ENCODE data around the gene NTRK3. TPM values are rescaled to one million over a fixed set of nuclear protein-coding genes. Genes with fewer than 3 reads are reported as not detected.

The NTRK3 gene
- polyA plus RNA-seq, 1 experiment = 0.21 TPM

GRCh38 chr15:88057836-88058235, 198.7 kb downstream of the NTRK3 start:
- Histone ChIP-seq H3K27me3 (ENCODE audit: control insufficient read depth, insufficient read depth, low read length) (no peaks in the 10 kb centered on the region), H3K4me3 (ENCODE audit: low read depth, low read length) (no peak overlapping the region), H3K9me3 (ENCODE audit: control insufficient read depth, insufficient read depth, low read length) (peaks cover 12% of the 10 kb centered on the region), H3K27ac (ENCODE audit: low read depth, low read length) (no peak overlapping the region)
- DNase-seq (ENCODE audit: low read depth, low spot score) = no peak
- CTCF ChIA-PET = no interaction called here
- POLR2A ChIA-PET = no interaction called here
- TF ChIP-seq CTCF (IDR thresholded peaks at IDR 0.05; ENCODE audit: low read depth, low read length) = no peak

GRCh38 chr15:88049506-88049905, 207.0 kb downstream of the NTRK3 start:
- H3K27me3 ChIP-seq (ENCODE audit: control insufficient read depth, insufficient read depth, low read length) = no peaks in the 10 kb centered on the region
- TF ChIP-seq CTCF (IDR thresholded peaks at IDR 0.05; ENCODE audit: low read depth, low read length) = no peak
- H3K9me3 ChIP-seq (ENCODE audit: control insufficient read depth, insufficient read depth, low read length) = no peaks in the 10 kb centered on the region
- DNase-seq (ENCODE audit: low read depth, low spot score) = no peak
- no peak overlapping the region for H3K4me3 ChIP-seq (ENCODE audit: low read depth, low read length)
- H3K27ac ChIP-seq (ENCODE audit: low read depth, low read length) = no peak overlapping the region
- ChIA-PET CTCF (no interaction called here), POLR2A (no interaction called here)

DNA sequence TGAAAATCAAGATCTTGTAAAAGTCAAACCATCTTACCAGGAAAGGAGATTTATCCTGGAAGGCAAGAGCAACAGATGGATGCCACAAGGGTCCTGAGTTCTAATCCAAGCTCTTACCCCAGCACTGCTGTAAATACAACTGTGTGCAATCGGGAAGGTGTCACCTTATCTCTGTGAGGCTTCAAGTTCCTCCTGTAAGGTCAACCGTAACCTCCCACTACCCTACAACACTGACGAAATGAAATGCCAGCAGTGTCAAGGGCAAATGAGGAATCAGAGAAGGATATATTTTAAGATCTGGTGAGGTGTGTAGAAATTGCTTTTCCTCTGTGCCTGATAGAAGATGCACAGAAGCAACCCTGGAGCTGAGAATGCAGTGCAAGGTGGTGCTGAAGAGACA, 207.8 kb downstream of the NTRK3 start:
- CTCF ChIA-PET = no interaction called here
- no peak overlapping the region for H3K27ac ChIP-seq (ENCODE audit: low read depth, low read length)
- no peak for DNase-seq (ENCODE audit: low read depth, low spot score)
- no peaks in the 10 kb centered on the region for H3K9me3 ChIP-seq (ENCODE audit: control insufficient read depth, insufficient read depth, low read length)
- no peak overlapping the region for H3K4me3 ChIP-seq (ENCODE audit: low read depth, low read length)
- no peak for TF ChIP-seq CTCF (IDR thresholded peaks at IDR 0.05; ENCODE audit: low read depth, low read length)
- POLR2A ChIA-PET = no interaction called here
- no peaks in the 10 kb centered on the region for H3K27me3 ChIP-seq (ENCODE audit: control insufficient read depth, insufficient read depth, low read length)

- no peak for DNase-seq (ENCODE audit: low read depth, low spot score)
- CTCF ChIA-PET = no interaction called here
- TF ChIP-seq CTCF (IDR thresholded peaks at IDR 0.05; ENCODE audit: low read depth, low read length) = no peak
- Histone ChIP-seq H3K4me3 (ENCODE audit: low read depth, low read length) (no peak overlapping the region), H3K27me3 (ENCODE audit: control insufficient read depth, insufficient read depth, low read length) (no peaks in the 10 kb centered on the region), H3K27ac (ENCODE audit: low read depth, low read length) (no peak overlapping the region), H3K9me3 (ENCODE audit: control insufficient read depth, insufficient read depth, low read length) (no peaks in the 10 kb centered on the region)
- POLR2A ChIA-PET = no interaction called here
Measured at GRCh38 chr15:88048237-88048636, 208.3 kb downstream of the NTRK3 start.

GRCh38 chr15:88046576-88047129, 209.9 kb downstream of the NTRK3 start:
- no peak overlapping the region for H3K4me3 ChIP-seq (ENCODE audit: low read depth, low read length)
- DNase-seq (ENCODE audit: low read depth, low spot score) = no peak
- no peak for TF ChIP-seq CTCF (IDR thresholded peaks at IDR 0.05; ENCODE audit: low read depth, low read length)
- ChIA-PET POLR2A (no interaction called here), CTCF (no interaction called here)
- no peaks in the 10 kb centered on the region for H3K27me3 ChIP-seq (ENCODE audit: control insufficient read depth, insufficient read depth, low read length)
- no peak overlapping the region for H3K27ac ChIP-seq (ENCODE audit: low read depth, low read length)
- H3K9me3 ChIP-seq (ENCODE audit: control insufficient read depth, insufficient read depth, low read length) = no peaks in the 10 kb centered on the region

All from AG04450 (cell line).